B cell (primary cell): ENCODE data around the gene NR3C2. TPM values are rescaled to one million over a fixed set of nuclear protein-coding genes. Genes with fewer than 3 reads are reported as not detected.

Source experiments
- ATAC-seq: fragments of 200-7000 bp; cut with Tn5 transposase; one replicate; pipeline ENCODE4 v1.10.0; 2021; ENCODE audit warnings: low read depth, mild to moderate bottlenecking, moderate number of reproducible peaks, moderate library complexity
- CTCF ChIA-PET: fragments of 350-600 bp; sonication (Branson Sonifier 250); formaldehyde crosslinking; loops from one replicate; lab custom pipeline; 2021; ENCODE audit warnings: antibody characterized with exemption, inconsistent platforms; lab: Charles Lee
- POLR2A ChIA-PET: fragments of 350-600 bp; sonication (Branson Sonifier 250); formaldehyde crosslinking; loops from one replicate; lab custom pipeline; 2021; ENCODE audit warnings: antibody characterized with exemption; lab: Charles Lee
- DNase-seq: peaks from one replicate; pipeline ENCODE4 v3.0.0; 2013
- H2AFZ ChIP-seq: 2 replicates; pipeline ENCODE4 v1.6.1; 2012; ENCODE audit warnings: mild to moderate bottlenecking, low read depth, low read length; ENCODE audit not compliant: insufficient read depth, poor library complexity, severe bottlenecking
- H3K27ac ChIP-seq, 2 donors: 1 replicate in 1 of 2; 2 replicates in 1 of 2; pipeline ENCODE4 v1.5.1; 2012 to 2013; ENCODE audit warnings: low read length in 2 of 2, mild to moderate bottlenecking in 2 of 2, moderate library complexity in 1 of 2
- H3K27me3 ChIP-seq, 4 experiments: fragments of 200-600 bp in 1 of 4; sonication (generic) in 1 of 4; replicated peaks in 1 of 4; 1 replicate in 2 of 4; 2 replicates in 2 of 4; pipeline versions ENCODE4 v1.6.1 to v1.7.0; 2013 to 2016; ENCODE audit warnings: low read length in 3 of 4, mild to moderate bottlenecking in 2 of 4, mixed read lengths in 1 of 4, moderate library complexity in 1 of 4; ENCODE audit not compliant: insufficient read depth in 4 of 4, control insufficient read depth in 3 of 4; ENCODE audit errors: control extremely low read depth in 1 of 4
- H3K36me3 ChIP-seq, 2 experiments: replicated peaks in 1 of 2; 1 replicate in 1 of 2; 2 replicates in 1 of 2; pipeline versions ENCODE4 v1.6.1 to v1.7.1; 2013; ENCODE audit warnings: low read length in 1 of 2; ENCODE audit not compliant: insufficient read depth in 2 of 2, control insufficient read depth in 1 of 2; ENCODE audit errors: control extremely low read depth in 1 of 2, extremely low read depth in 1 of 2
- H3K4me1 ChIP-seq, 2 donors: fragments of 200-600 bp in 1 of 2; sonication (generic) in 1 of 2; 1 replicate in 1 of 2; 2 replicates in 1 of 2; pipeline versions ENCODE4 v1.5.1 to v1.6.1; 2013 to 2017; ENCODE audit warnings: low read length in 2 of 2; ENCODE audit not compliant: control insufficient read depth in 2 of 2, insufficient read depth in 2 of 2
- H3K4me2 ChIP-seq: replicated peaks from 2 replicates; pipeline ENCODE3; 2012; ENCODE audit warnings: mild to moderate bottlenecking, low read depth, low read length; ENCODE audit not compliant: poor library complexity, severe bottlenecking
- H3K4me3 ChIP-seq, 5 experiments: fragments of 200-600 bp in 1 of 5; sonication (generic) in 1 of 5; 1 replicate in 3 of 5; 2 replicates in 2 of 5; pipeline versions ENCODE4 v1.5.1 to v1.7.0; 2011 to 2016; ENCODE audit warnings: low read length in 4 of 5, mild to moderate bottlenecking in 4 of 5, low read depth in 2 of 5, control low read depth in 1 of 5, moderate library complexity in 1 of 5; ENCODE audit not compliant: insufficient read depth in 1 of 5; ENCODE audit errors: control extremely low read depth in 1 of 5, extremely low read depth in 1 of 5
- H3K79me2 ChIP-seq: fragments of 200-600 bp; sonication (generic); one replicate; pipeline ENCODE4 v1.6.0; 2016; ENCODE audit warnings: low read length; ENCODE audit not compliant: control insufficient read depth, insufficient read depth
- H3K9ac ChIP-seq: fragments of 200-600 bp; sonication (generic); 2 replicates; pipeline ENCODE4 v1.6.1; 2017; ENCODE audit warnings: mild to moderate bottlenecking, low read length, moderate library complexity
- H3K9me3 ChIP-seq, 3 donors: one replicate each; pipeline versions ENCODE4 v1.6.1 to v1.7.1; 2013; ENCODE audit warnings: low read length in 2 of 3; ENCODE audit not compliant: control insufficient read depth in 2 of 3, insufficient read depth in 1 of 3; ENCODE audit errors: control extremely low read depth in 1 of 3
- H4K20me1 ChIP-seq: 2 replicates; pipeline ENCODE4 v1.6.0; 2012; ENCODE audit warnings: mild to moderate bottlenecking, low read length; ENCODE audit not compliant: insufficient read depth, control insufficient read depth, poor library complexity, severe bottlenecking
- H3K27ac Mint-ChIP-seq: one replicate; pipeline ENCODE4 v1.8.0; 2021; ENCODE audit warnings: mixed read lengths
- H3K27me3 Mint-ChIP-seq: one replicate; pipeline ENCODE4 v1.8.0; 2021; ENCODE audit warnings: mixed read lengths
- H3K4me1 Mint-ChIP-seq: one replicate; pipeline ENCODE4 v1.8.0; 2021; ENCODE audit warnings: mixed read lengths
- H3K4me3 Mint-ChIP-seq: one replicate; pipeline ENCODE4 v1.8.0; 2021; ENCODE audit warnings: mixed read lengths
- H3K9me3 Mint-ChIP-seq: one replicate; pipeline ENCODE4 v1.8.0; 2022; ENCODE audit warnings: mixed read lengths; ENCODE audit not compliant: insufficient read depth
- CTCF ChIP-seq: fragments of 200-600 bp; IDR thresholded peaks from one replicate; pipeline ENCODE4 v1.8.0; 2022; ENCODE audit warnings: antibody characterized with exemption, mild to moderate bottlenecking
- EZH2 ChIP-seq: IDR thresholded peaks from 2 replicates; pipeline ENCODE4 v1.6.1; 2012; ENCODE audit warnings: borderline replicate concordance, low read depth, mild to moderate bottlenecking, moderate library complexity, low read length; ENCODE audit not compliant: insufficient read depth, poor library complexity, severe bottlenecking
- WGBS: methylation state at CpG from one replicate; pipeline ENCODE4 v1.1.5; 2013; ENCODE audit warnings: missing lambda C conversion rate; ENCODE audit not compliant: insufficient coverage; 5-methylcytosine and 5-hydroxymethylcytosine counted together
- intact Hi-C: fragments of 100-400 bp; cut with micrococcal nuclease; formaldehyde crosslinking; loops from one replicate; pipeline ENCODE4 v1.10.0; 2022
- polyA plus RNA-seq: library from polyadenylated mRNA; depleted of rRNA; stranded (reverse); fragments of >200 nt; gene quantifications from 2 replicates; pipeline ENCODE4 v1.2.3, GENCODE V29; 2012
- total RNA-seq, 2 donors: library from RNA; stranded (reverse); fragments of 120-200 nt in 1 of 2; gene quantifications; 1 replicate in 1 of 2; 2 replicates in 1 of 2; pipeline versions ENCODE4 v1.2.3 to v1.2.4, GENCODE V29; 2013 to 2022

NR3C2 gene
- total and polyA plus RNA-seq, 2 donors (not counting 1 experiment from before 2014, with no cell fraction given), result 6.7 to 19.3 TPM

- no peaks in the 10 kb centered on the region for H3K79me2 ChIP-seq
- H3K4me3 Mint-ChIP-seq, result no peak overlapping the region
- no peaks in the 10 kb centered on the region for H3K36me3 ChIP-seq
- 94% methylated on average over 5 of the region's 8 CpGs for WGBS
- H3K4me3 ChIP-seq, result no peak overlapping the region
- H3K4me1 ChIP-seq, result no peaks in the 10 kb centered on the region
- H3K4me2 ChIP-seq, result no peak overlapping the region
- no peak overlapping the region for H2AFZ ChIP-seq
- ATAC-seq (no peak), DNase-seq (no peak)
- H4K20me1 ChIP-seq, result no peaks in the 10 kb centered on the region
- no peak overlapping the region for H3K27ac Mint-ChIP-seq
- peaks cover 4% of the 10 kb centered on the region for H3K4me1 Mint-ChIP-seq
- intact Hi-C loops, result no loop called here
- no peaks in the 10 kb centered on the region for H3K27me3 ChIP-seq
- H3K9me3 Mint-ChIP-seq, result no peaks in the 10 kb centered on the region
- TF ChIP-seq CTCF (no peak), EZH2 (no peak)
- H3K9me3 ChIP-seq, result no peaks in the 10 kb centered on the region
- CTCF ChIA-PET, result no interaction called here
- POLR2A ChIA-PET, result no interaction called here
- no peak overlapping the region for H3K27ac ChIP-seq
- no peak overlapping the region for H3K9ac ChIP-seq
- no peaks in the 10 kb centered on the region for H3K27me3 Mint-ChIP-seq
Measured at GRCh38 chr4:148222991-148223660, 219.1 kb downstream of the NR3C2 start.
